GM12878 (cell line): Measurements from ENCODE around the gene PRM3. TPM values are rescaled to one million over a fixed set of nuclear protein-coding genes. Genes with fewer than 3 reads are reported as not detected.

Experiments
- ATF2 ChIP-seq: IDR thresholded peaks from 2 replicates; pipeline ENCODE4 v1.6.1; 2012; ENCODE audit warnings: low read length, inconsistent platforms
- BRCA1 ChIP-seq: IDR thresholded peaks from 2 replicates; pipeline ENCODE4 v1.6.1; 2011; ENCODE audit warnings: low read depth, low read length, improper control_type of control experiment
- CBFB ChIP-seq: IDR thresholded peaks from 2 replicates; pipeline ENCODE4 v1.6.1; 2016; ENCODE audit warnings: antibody characterized with exemption, low read depth
- CBX5 ChIP-seq: sonication (generic); IDR thresholded peaks from 2 replicates; pipeline ENCODE4 v1.6.1; 2016; ENCODE audit warnings: low read depth, moderate library complexity, mild to moderate bottlenecking, inconsistent platforms
- CREB1 ChIP-seq: IDR thresholded peaks from 2 replicates; pipeline ENCODE4 v1.6.1; 2012; ENCODE audit warnings: low read depth, mild to moderate bottlenecking, inconsistent platforms
- EP300 ChIP-seq, 2 experiments: fragments of 150-350 bp in 1 of 2; IDR thresholded peaks; 2 replicates each; pipeline ENCODE4 v1.6.1; 2011 to 2012; ENCODE audit warnings: low read depth in 2 of 2, low read length in 2 of 2, borderline replicate concordance in 1 of 2, improper control_type of control experiment in 1 of 2, inconsistent platforms in 1 of 2; ENCODE audit not compliant: control insufficient read depth in 1 of 2
- EZH2 ChIP-seq: IDR thresholded peaks from 2 replicates; pipeline ENCODE4 v1.6.1; 2012; ENCODE audit warnings: low read depth, mild to moderate bottlenecking, control low read depth, inconsistent platforms, low read length, borderline replicate concordance; ENCODE audit not compliant: control insufficient read depth
- FOS ChIP-seq: IDR thresholded peaks from 3 replicates; pipeline ENCODE4 v1.6.1; 2011; ENCODE audit warnings: borderline replicate concordance; ENCODE audit not compliant: insufficient read length; ENCODE audit errors: extremely low read depth
- IKZF2 ChIP-seq, 2 experiments: fragments of 450-650 bp; IDR thresholded peaks; 2 replicates each; pipeline ENCODE4 v1.6.1; 2017; ENCODE audit warnings: mild to moderate bottlenecking in 2 of 2, moderate library complexity in 2 of 2
- MAX ChIP-seq: IDR thresholded peaks from 2 replicates; pipeline ENCODE4 v1.6.1; 2012; ENCODE audit warnings: low read depth, low read length, improper control_type of control experiment
- MTA2 ChIP-seq: fragments of 450-650 bp; IDR thresholded peaks from 2 replicates; pipeline ENCODE4 v1.6.1; 2016; ENCODE audit warnings: low read depth, mild to moderate bottlenecking, moderate library complexity
- MXI1 ChIP-seq: fragments of 150-350 bp; IDR thresholded peaks from 2 replicates; pipeline ENCODE4 v1.6.1; 2011; ENCODE audit warnings: low read depth, mild to moderate bottlenecking, inconsistent platforms, low read length, improper control_type of control experiment
- NBN ChIP-seq: fragments of 450-650 bp; IDR thresholded peaks from 2 replicates; pipeline ENCODE4 v1.6.1; 2016
- NR2F1 ChIP-seq: fragments of 450-650 bp; conservative IDR thresholded peaks from 2 replicates; pipeline ENCODE4 v1.6.1; 2017; ENCODE audit warnings: mild to moderate bottlenecking
- RELA ChIP-seq: fragments of 450-650 bp; IDR thresholded peaks from 2 replicates; pipeline ENCODE4 v1.8.0; 2014; ENCODE audit warnings: borderline replicate concordance; ENCODE audit not compliant: partially characterized antibody
- SP1 ChIP-seq: IDR thresholded peaks from one replicate; pipeline ENCODE4 v1.6.1; 2011; ENCODE audit warnings: low read depth, low read length
- SRF ChIP-seq, 2 experiments: IDR thresholded peaks; 2 replicates each; pipeline ENCODE4 v1.6.1; 2011; ENCODE audit warnings: low read depth in 2 of 2, low read length in 2 of 2, mild to moderate bottlenecking in 1 of 2, moderate library complexity in 1 of 2
- TBL1XR1 ChIP-seq: IDR thresholded peaks from 2 replicates; pipeline ENCODE4 v1.6.1; 2012; ENCODE audit warnings: low read depth, low read length, improper control_type of control experiment
- ZBTB11 ChIP-seq: fragments of 450-650 bp; formaldehyde crosslinking; IDR thresholded peaks from 2 replicates; pipeline ENCODE4 v1.5.0; 2022; ENCODE audit warnings: mild to moderate bottlenecking, missing genetic modification characterization
- ZBTB33 ChIP-seq: fragments of 450-650 bp; IDR thresholded peaks from 2 replicates; pipeline ENCODE4 v1.6.1; 2017; ENCODE audit warnings: mild to moderate bottlenecking
- ZNF687 ChIP-seq: fragments of 450-650 bp; IDR thresholded peaks from 2 replicates; pipeline ENCODE4 v1.6.1; 2017; ENCODE audit warnings: mild to moderate bottlenecking, moderate library complexity
- polyA plus RNA-seq, 11 experiments: library from polyadenylated mRNA; depleted of rRNA in 4 of 11; unstranded in 6 of 11; stranded (reverse) in 5 of 11; fragments of >200 nt; fragmentation: Nextera tagmentation in 4 of 11; fragmentation: Illumina TruSeq in 1 of 11; extraction: Ambion mirVana in 4 of 11; extraction: Trizol in 1 of 11; gene quantifications; 1 replicate in 1 of 11; 2 replicates in 10 of 11; pipeline versions ENCODE4 v1.2.1 to v1.2.3, GENCODE V29; 2011 to 2016; ENCODE audit warnings: inconsistent platforms in 2 of 11, missing spikeins in 2 of 11, low read depth in 1 of 11
- total RNA-seq, 4 experiments: library from RNA; depleted of rRNA in 3 of 4; stranded (reverse); fragments of >200 nt in 3 of 4; fragmentation: Illumina TruSeq in 1 of 4; extraction: Trizol in 1 of 4; gene quantifications; 2 replicates each; pipeline versions ENCODE4 v1.2.1 to v1.2.3, GENCODE V29; 2013 to 2021

PRM3 gene
- total and polyA plus RNA-seq, 10 of the 15 experiments (the other 5 are each of a cell fraction or from before 2014, with no cell fraction given): not detected

- TF ChIP-seq ZNF687 (0 out of 2 replicates have a peak, but pooled peaks have one; percentile 13), FOS (no peak), RELA (no peak), SRF (IDR thresholded peaks at IDR 0.05; ENCODE audit: low read depth in 2 of 2, low read length in 2 of 2) (no peak), IKZF2 (IDR thresholded peaks at IDR 0.05) (peak in 1 of 2 experiments; percentile 35; a peak in 1 of 4 replicates), EP300 (IDR thresholded peaks at IDR 0.05; ENCODE audit: borderline replicate concordance in 1 of 2, control insufficient read depth in 1 of 2, low read depth in 2 of 2, low read length in 2 of 2) (0 out of 4 replicates have a peak, but pooled peaks of 1 of the 2 experiments have one; percentile 8), CBFB (no peak), CBX5 (no peak), MXI1 (no peak), NBN (no peak), ZBTB33 (no peak), CREB1 (0 out of 2 replicates have a peak, but pooled peaks have one; percentile 22), TBL1XR1 (no peak), EZH2 (no peak), NR2F1 (no peak), ATF2 (no peak), BRCA1 (no peak), MAX (no peak), MTA2 (no peak), ZBTB11 (CRISPR knock-in tag) (no peak), SP1 (no peak)
Measured at GRCh38 chr16:11263737-11264136, 9.7 kb downstream of the PRM3 start (continued).
